Effector CD8-positive, alpha-beta T cell (primary cell): ENCODE measurements around the gene BNIP2.
A peak's percentile ranks its signal among the peaks of the same experiment; 100 is the strongest.
"Not testable (repeated sequence)": the region's sequence is repeated elsewhere in the genome, so short reads cannot be mapped to it uniquely, and the experiment has no call there.

ENCODE experiments used
- DNase-seq: peaks from one replicate; lab custom pipeline; 2025; lab: John Stamatoyannopoulos, UW
- total RNA-seq, 4 experiments: gene quantifications; one replicate each; lab custom pipeline; 2026; lab: John Stamatoyannopoulos, UW

The BNIP2 gene, protein sequence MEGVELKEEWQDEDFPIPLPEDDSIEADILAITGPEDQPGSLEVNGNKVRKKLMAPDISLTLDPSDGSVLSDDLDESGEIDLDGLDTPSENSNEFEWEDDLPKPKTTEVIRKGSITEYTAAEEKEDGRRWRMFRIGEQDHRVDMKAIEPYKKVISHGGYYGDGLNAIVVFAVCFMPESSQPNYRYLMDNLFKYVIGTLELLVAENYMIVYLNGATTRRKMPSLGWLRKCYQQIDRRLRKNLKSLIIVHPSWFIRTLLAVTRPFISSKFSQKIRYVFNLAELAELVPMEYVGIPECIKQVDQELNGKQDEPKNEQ
- total RNA-seq = 192 to 219 (median 209) reads per million in 4 experiments

DNA sequence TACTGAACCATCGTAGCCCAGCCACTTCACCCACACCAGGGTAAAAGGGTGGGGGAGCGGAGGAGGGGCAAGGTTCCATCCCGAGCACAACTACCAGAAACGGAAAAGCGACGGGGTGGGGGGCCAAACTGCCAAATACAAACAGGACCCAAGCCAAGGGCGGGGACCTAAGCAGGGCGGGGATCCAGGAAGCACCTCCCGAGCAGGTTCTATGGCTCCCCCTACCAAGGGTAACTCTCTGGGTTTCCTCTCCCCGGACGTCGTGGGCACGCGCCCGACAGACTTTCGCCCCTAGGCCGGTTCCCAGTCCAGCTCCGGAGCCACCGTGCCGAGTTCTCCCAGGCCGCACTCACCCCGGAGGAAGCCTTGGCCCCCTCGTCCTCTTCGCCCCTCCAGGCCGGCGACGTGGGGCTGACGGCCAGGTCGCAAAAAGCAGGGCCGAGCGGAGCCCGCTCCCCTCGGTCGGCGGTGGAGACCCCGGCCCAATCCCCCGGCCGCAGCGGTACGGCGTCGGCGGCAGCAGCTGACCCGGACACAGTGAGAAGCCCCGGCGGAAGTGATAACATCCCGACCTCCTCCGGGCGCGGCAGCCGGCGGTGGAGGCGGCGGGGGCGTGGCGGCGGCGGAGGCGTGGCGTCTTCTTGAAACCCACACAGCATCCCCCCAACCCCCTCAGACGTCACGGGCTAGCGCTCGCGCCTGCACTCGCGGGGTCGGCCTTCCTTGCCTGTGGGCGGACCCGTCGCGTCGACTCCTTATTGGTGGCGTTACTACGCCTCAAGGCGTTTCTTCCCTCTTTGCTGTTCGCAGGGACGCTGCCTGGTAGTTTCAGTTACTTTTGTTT lies at the start of gene BNIP2:
TSS of gene BNIP2 (minus strand) at position 539 of the 844 bp plus-strand sequence. CDS start 6,863 bp downstream, outside the sequence.
- peak; percentile 97 for DNase-seq

DNA sequence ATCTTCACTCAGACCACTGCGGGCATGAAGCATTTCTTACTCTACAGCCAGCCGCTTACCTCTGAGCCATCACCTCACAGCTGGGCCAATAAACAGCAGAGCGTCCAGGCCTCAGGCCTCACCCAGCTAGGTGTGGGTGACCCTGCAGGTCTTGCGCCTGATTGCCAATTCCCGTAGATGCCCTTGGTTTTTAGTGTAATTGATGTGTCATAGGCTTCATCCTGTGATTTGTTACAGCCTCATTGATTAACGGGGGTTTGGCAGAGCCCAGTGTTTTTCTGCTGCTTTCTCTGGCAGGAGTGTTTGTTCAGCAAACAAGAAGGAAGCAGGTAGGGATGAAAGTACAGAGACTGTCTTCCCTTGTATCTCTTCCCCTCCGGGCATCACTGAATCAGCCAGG lies 49.6 kb upstream of the BNIP2 start:
- DNase-seq = no peak

DNA sequence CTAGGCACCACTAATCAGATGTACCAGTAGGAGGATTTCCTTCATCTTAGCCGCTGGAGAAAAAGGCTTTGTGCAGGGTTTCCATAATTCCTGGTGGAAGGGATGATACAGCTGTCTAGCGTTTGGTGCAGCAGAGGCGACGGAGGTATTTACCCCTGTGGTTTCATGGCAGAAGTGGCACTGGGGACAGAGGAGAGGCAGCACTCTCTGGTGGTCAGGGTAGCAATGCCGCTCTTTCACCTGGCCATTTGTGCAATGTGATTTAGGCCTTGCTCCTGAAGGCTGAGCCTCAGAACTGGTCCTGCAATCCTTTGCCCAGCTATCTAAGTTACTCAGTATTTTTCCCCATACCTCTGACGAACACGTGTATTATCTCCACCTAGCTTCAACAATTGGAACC lies 47.1 kb upstream of the BNIP2 start:
- DNase-seq = no peak

DNA sequence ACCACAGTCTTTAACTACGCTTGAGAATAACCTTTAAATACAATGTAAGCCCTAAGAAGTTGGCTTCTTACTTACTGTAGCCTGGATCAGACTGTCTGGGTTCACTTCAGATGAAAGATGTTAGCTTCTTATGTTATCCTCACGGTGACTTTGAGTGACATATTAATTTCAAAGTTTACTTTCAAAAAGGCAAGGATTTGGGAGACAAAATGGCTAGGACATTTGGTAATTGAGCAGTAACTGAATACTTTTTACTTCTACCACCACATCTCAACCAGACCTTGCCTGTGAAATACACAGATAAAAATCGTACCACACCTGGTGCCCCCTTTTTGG lies 36.0 kb upstream of the BNIP2 start:
- DNase-seq = no peak

DNA sequence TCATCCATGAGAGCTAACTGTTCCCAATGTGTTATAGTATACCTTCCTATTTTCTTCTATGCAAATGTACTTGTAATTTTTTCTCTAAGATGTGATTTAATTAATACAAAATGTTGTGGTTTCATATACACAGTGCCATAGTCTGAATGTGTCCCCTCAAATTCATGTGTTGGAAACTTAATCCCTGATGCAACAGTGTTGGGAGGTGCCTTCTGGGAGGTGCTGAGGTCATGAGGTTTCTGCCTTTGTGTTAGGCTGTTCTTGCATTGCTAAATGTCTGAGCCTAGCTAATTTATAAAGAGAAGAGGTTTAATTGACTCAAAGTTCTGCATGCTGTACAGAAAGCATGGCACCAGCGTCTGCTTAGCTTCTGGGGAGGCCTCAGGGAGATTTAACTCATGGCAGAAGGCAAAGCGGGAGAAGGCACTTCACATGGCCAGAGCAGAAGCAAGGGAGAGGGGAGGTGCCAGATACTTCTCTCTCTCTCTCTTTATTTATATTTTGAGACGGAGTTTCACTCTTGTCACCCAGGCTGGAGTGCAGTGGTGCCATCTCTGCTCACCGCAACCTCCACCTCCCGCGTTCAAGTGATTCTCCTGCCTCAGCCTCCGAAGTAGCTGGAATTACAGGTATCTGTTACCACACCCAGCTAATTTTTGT lies 34.7 kb upstream of the BNIP2 start:
- DNase-seq = no peak

DNA sequence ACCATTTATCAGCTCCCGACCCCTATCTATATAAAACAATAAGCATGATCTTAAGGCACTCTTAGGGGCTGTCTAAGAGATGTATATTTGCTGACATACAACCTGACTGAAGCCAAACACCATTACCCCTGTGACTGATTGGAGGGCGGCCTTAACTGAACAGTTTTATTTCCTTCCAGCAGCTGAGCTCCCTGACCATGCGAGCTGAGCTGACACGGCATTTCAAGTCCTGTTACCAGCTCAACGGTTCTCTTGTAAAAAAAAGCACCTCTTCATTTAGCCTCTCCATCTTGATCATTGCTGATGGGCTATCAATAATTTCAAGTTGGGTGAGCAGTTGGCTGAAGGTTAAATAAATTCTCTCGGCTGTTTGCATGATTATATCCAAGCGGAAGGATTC lies 33.4 kb upstream of the BNIP2 start:
- DNase-seq = no peak

DNA sequence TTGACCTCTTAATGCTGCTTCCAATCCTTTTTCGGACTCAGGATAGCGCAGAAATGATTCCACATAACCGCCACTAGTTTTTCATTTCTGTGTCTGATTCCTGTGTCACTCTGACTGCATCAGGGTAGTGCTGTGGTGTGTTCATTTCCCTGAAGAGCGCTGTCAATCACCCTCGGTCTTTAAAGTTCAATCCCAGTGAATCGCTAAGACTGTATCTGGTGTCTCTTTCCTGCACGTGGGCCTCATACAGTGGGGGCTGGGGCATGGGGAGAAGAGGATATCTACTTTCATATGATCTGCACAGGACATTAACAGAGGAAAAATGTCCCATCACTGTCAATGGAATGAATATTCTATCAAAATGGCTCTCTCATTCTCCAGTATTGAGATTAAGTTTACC lies 32.9 kb upstream of the BNIP2 start:
- no peak for DNase-seq

DNA sequence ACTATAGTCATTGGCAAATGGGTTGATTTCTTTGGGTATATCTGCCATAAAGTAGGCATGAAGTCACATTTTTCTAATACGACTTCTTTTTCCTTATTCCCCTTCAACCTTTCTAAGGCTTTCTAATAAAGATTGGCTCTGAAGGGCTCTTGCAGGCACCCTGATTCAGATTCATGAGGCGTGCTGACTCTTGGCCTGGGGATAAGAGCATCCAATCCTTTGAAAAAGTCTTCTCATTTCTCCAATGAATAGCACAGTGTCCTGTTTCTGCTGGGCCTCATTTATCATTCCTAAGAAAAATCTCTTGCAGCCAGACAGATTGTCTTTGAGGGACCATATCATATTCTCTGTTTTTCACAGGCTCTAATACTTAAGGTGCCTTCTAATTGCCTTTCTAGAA lies 32.3 kb upstream of the BNIP2 start:
- no peak for DNase-seq

DNA sequence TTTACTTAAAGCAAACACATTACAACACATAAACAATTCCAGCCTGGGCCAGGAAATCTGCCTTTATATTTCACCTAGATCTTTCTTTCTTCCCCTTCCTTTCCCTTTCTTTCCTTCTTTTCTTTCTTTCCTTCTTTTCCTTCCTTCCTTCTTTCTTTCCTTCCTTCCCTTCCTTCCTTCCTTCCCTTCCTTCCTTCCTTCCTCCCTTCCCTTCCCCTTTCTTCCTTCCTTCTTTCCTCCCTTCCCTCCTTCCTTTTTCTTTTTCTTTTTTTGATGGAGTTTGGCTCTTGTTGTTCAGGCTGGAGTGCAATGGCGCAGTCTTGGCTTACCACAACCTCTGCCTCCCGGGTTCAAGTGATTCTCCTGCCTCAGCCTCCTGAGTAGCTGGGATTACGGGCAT lies 24.1 kb upstream of the BNIP2 start:
- DNase-seq = no peak

DNA sequence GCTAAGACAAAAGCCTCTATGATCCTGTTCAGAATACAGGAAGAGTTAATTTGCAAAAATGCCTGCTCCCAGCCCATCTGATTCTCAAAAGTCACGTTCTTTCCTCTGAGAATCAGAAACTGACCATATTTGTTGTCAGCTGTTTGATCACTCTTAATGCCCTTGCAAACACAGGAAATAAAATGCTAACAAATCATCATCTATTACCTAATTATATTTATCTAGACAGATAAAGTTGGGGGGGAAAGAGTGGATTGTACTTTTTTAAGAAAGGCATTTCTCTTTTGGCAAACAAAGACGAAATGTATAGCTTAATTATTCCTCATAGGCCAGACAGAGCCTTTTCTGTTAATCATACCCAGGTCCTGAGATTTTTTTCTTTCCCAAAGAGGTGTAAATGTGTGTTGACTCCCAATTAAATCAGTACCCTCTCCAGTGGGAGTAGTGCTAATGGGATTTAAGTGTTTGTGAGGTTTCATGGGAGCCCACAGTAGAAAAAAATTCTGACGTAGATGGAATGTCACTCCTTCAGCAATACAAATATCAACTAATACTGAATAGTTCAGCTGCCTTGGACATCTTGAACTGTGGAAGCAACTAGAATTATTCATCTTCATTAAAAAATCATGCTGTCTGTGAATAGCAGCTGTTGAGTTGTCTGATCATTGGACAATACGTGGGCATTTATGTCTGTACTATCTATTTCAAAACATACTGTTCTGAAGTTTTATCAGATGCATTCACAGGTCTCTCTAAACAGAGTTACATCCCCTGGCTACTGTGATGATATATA lies 22.5 kb upstream of the BNIP2 start:
- DNase-seq = no peak

DNA sequence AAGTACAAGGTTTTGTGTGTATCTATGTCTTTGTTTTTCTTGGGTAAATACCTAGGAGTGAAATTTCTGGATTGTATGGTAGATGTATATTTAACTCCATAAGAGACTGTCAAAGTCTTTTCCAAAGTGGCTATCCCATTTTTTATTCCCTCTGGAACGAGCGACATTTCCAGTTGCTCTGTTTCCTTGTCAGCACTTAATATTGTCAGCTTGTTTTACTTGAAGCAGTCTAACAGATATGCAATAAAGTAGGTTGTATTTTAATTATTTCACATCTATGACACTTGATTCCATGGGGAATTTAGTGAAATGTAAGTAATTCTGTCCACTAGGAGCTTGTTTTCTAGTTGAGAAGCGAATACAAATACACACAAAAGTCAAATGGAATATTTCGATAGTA lies 18.5 kb upstream of the BNIP2 start:
- no peak for DNase-seq

DNA sequence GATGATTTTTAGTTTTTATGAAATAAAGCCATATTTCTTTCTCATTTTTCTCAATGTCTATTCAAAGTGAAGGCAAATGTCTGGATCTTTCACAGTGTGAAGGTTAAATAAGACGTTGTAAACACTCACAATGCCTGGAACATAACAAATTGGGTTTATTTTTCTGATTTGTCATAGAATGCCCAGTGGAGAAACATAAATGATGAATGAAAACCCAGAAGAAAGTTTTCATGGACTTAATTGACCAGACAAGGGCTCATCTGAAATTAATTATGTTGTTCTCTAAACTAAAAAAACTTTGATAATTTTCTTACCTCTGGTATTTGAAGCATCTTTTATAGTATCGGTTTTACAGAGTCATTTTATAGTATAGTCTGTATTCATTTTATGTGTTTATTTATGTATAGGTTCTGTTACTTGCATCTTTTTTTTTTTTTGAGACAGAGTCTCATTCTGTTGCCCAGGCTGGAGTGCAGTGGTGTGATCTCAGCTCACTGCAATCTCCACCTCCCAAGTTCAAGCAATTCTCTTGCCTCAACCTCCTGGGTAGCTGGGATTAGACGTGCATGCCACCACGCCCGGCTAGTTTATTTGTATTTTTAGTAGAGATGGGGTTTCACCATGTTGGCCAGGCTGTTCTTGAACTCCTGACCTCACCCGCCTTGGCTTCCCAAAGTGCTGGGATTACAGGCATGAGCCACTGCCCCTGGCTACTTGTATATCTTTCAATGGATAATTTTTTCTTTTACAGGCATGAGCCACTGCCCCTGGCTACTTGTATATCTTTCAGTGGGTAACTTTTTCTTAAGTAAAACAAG lies 15.1 kb upstream of the BNIP2 start:
- DNase-seq = no peak

DNA sequence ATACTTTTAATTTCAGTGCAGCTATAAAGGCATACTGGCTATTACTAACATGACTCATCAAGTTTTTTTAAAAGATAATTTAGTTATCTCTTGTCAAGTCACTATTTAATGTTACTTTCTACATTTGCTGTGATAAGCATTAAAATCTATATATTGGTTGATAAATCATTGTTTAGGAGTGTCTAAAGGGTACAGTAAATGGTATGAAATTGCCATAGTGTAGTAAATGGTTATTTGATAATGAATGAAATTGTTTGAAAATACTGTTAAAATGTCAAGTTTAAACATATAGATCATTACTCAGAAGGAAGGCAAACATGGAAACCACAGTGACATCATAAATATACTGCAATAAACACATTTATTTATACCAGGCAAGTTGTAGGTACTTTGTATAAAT lies 13.2 kb upstream of the BNIP2 start:
- DNase-seq = no peak

DNA sequence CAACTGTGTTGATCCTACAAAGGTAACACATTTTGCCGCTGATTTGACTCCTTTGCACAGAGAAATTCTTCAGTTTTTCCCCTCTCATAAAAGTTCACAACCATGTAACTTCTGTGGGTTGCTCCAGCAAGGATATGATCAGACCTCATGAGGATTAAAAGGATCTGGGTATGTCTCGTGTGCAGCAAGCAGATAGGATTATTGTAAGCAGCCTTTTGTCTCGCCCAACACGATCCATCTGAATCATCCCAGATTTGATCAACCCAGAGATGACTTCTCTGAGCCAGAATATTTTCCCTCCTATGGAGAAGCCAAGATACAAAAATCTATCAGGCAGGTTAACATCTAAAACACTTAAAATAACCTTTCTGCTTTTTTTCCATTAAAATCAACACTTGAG lies 12.8 kb upstream of the BNIP2 start:
- no peak for DNase-seq

DNA sequence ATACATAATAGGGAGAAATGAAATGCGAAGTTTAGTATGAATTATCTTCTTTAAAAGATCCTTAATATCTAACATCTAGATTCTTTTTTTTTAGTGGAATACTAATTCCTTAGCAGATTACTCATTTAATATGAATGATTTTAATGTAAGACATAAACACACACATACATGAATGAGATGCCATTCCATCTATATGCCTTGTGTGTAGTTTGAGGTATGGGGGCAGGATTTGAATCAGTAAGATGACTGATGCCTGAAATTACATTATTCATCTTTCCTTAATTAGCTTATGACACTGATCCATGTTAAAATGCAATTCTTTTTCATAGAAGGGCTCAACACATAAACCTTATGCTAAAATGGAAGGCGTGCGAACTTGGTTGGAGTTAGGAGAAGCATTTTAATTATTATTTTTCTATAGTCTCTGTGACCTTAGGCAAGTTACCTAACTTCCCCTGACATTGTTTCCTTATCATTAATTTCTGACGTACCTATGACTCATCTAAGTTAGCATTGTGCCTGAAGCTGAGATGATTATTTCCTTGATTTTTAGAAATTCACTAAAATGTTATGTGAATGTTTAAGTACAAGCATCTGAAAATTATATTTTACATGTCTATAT lies 10.8 kb upstream of the BNIP2 start:
- DNase-seq = no peak

DNA sequence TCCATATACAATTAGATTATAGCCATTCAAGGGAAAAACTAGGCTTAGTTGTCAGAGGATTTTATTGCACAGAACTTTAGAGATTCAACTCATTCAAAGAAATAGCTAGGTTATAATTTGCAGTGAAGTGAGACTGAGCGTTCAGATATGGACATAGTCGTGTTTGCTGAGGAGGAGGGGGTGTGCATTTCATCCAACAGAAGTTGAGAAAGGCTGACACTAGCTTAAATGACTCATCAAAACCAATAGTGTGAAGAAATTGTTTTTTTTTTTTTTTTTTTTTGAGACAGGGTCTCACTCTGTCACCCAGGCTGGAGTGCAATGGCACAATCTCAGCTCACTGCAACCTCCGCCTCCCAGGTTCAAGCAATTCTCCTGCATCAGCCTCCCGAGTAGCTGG lies 8.9 kb upstream of the BNIP2 start:
- DNase-seq = not testable (repeated sequence)

DNA sequence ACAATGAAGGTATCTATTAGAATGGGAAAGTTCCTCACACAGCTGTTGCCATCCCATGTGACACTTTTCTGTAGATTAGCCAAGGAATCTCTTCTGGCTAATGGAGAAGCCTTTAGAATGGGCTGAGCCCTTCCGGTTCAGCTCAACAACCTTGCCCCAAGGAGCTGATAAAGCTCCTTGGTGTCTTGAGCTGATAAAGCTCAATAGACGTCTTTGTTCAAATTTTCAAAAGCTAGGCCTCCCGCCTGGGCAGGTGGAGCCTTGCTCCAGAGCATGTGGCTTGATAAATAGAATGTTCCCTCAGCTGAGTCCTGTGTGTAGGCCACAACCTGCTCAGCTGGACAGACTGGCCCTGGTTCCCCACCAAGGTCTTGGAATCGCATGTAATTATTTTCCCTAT lies 7.2 kb upstream of the BNIP2 start:
- DNase-seq = no peak

DNA sequence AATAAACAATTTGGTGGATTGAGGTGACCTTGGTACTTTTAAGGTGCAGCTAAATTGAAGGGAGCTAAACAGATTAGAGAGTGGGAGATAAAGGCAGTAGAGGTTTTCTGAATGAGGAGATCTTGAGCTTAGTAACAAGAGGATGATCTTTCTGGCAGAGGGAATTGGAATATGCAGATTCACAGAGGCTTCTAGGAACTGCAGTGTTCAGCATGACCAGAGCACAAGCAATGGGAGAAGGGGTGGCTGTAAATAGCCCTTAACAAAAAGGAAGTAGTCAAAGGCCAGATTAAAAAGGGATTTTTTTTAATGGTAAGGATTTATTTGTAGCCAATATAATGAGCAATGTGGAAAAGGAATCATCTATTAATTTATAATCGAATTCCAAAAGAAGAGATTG lies 5.7 kb upstream of the BNIP2 start:
- no peak for DNase-seq

DNA sequence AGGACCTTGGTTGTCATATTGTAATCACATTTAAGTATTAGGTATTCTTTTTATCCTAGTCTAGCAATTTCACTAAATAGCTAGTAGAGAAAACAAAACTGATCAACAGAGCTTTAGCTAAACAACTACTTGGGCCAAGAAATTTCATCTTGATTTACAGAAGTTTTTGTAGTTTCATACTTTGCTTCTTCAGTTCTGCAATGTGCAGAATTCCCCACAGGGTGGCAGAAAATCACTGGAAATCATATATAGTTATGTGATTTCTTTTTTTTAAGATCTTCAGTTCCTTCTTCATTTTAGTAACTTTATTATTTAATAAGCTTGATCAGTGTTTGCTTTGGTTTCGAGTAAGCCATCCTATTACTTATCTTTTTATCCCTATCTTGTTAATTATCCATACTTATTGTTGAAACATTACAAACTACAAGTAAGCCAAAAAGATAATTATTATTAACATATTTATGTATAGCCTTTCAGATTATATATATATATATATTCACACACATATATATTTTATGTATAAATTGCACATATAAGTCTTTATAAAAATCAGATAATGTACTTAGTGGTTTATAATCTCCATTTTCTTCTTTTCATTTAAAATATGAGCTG lies 2.2 kb upstream of the BNIP2 start:
- peak; percentile 13 for DNase-seq

DNA sequence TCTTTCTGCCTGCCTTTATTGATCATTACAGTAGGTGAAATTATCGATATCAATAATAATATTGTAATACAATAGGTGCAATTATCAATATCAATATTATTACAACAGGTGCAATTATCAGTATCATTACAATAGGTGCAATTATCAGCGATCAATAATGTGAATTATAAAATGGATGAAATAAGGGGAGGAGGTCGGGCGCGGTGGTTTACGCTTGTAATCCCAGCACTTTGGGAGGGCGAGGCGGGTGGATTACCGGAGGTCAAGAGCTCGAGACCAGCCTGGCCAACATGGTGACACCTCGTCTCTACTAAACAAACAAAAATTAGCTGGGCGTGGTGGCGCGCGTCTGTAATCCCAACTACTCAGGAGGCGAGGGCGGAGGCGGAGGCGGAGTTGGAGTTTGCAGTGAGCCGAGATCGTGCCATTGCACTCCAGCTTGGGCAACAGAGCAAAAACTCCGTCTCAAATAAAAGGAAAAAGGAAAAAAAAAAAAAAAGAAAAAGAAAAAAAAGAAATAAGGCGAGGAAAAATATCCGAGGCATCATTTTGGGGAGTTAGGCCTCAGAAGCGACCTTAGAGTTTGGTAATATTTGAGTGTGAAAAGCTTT lies 611 bp upstream of the BNIP2 start:
- peak; percentile 31 for DNase-seq
